Measurements from ENCODE around the gene DCTN3.

DNA sequence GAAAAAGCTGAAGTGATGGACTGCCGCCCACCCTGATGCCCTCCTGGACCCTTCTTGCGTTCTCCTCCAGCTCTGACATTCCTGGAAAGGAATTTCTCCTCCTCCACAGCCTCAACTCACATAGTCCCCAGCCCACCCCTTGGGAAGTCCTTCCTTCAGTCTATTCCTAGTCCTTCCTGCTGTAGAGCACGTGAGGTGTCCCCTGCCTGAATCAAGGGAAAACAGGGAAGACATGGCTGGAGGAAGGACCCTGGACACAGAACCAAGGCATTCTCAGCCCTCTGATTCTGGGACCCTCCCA is 4.8 kb upstream of the DCTN3 start:
- TF ChIP-seq EZH2 (IDR thresholded peaks at IDR 0.05; ENCODE audit: insufficient read depth, poor library complexity, severe bottlenecking) (no peak), EZH2phosphoT487 (IDR thresholded peaks at IDR 0.05; ENCODE audit: insufficient read depth, low read depth) (no peak)

Data from GM23248 (cell line).